Cardiac fibroblast (primary cell): ENCODE measurements around the gene PCSK5.

ENCODE experiments used
- DNase-seq, 2 donors: peaks; one replicate each; pipeline versions ENCODE4 v3.0.0 to v3.0.0-alpha.2; 2010; ENCODE audit warnings: low read depth in 2 of 2
- H3K4me3 ChIP-seq, 2 donors: replicated peaks in 1 of 2; 1 replicate in 1 of 2; 2 replicates in 1 of 2; pipeline ENCODE4 v1.5.1; 2011; ENCODE audit warnings: low read depth in 2 of 2, low read length in 2 of 2, mild to moderate bottlenecking in 2 of 2, moderate library complexity in 1 of 2
- TF ChIP-seq, protein P1 (sequence below): IDR thresholded peaks from one replicate; pipeline ENCODE4 v1.5.1; 2011; ENCODE audit warnings: low read depth, mild to moderate bottlenecking, low read length, inconsistent platforms

Gene PCSK5

DNA sequence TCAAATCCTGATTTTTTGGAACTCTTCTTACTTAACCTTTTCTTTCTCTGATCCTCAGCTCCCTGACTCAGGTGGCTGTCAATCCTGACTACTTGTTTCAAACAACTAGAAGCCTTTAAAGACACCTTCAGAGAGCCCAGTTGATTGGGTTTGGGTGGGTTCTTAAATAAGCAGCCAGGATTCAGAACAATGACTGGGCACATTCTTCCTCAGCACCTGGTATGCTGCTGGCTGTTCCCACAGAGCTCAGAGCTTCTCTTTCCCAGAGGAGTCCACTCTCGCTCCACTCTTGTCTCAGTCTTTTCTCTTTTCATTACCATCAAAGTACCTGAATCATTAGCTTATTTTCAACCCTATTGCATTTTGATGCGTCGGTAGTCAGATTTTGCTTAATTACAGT, 22.5 kb downstream of the PCSK5 start:
- no peak overlapping the region for H3K4me3 ChIP-seq
- no peak for DNase-seq
- TF ChIP-seq, protein P1, sequence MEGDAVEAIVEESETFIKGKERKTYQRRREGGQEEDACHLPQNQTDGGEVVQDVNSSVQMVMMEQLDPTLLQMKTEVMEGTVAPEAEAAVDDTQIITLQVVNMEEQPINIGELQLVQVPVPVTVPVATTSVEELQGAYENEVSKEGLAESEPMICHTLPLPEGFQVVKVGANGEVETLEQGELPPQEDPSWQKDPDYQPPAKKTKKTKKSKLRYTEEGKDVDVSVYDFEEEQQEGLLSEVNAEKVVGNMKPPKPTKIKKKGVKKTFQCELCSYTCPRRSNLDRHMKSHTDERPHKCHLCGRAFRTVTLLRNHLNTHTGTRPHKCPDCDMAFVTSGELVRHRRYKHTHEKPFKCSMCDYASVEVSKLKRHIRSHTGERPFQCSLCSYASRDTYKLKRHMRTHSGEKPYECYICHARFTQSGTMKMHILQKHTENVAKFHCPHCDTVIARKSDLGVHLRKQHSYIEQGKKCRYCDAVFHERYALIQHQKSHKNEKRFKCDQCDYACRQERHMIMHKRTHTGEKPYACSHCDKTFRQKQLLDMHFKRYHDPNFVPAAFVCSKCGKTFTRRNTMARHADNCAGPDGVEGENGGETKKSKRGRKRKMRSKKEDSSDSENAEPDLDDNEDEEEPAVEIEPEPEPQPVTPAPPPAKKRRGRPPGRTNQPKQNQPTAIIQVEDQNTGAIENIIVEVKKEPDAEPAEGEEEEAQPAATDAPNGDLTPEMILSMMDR: no peak

DNA sequence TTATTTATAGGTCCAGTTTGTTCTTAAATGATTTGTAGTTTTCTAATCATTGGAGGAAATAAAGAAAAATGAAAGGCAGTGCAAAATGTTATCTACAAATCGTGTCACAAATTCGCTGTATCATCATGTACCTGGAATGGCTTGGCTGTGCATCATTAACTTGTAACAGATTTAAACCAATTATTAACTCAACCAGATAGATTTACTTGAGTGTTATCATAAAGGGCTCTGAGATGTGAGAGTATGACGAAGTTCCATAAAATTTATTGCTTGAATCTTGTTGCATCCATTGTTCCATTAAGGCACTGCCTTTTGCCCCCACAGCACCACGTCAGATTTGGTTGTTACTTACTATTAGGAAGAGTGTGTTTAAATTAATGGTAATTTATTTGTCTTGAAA, 23.5 kb downstream of the PCSK5 start:
- TF ChIP-seq, protein P1: no peak
- no peak for DNase-seq
- H3K4me3 ChIP-seq: no peak overlapping the region

DNA sequence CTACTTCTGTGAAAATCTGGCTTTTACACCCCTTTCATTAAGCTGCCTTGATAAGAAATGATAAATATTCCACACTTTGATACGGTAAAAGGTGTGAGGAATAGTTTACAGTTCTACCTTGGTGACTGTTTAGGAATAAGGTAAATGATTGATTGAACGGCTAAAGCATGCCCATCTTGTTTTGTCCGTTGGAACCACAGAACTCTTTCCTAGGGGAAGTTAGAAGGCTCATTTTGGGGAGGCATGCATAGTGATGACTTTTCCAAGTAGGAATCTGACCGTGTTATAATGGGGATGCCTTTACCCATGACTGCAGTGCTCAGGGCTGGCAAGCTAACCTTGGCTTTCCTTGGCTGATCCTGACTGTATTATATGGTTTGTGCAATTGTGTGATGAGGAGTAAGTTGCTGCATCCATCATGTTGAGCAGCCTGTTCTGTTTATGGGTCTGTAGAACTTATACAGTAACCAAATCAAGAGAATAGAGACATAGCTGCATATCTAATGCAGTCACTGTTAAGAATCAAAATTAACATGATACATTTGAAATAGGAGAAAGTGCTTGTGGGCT, 24.5 kb downstream of the PCSK5 start:
- DNase-seq: no peak
- TF ChIP-seq, protein P1: no peak
- no peak overlapping the region for H3K4me3 ChIP-seq

DNA sequence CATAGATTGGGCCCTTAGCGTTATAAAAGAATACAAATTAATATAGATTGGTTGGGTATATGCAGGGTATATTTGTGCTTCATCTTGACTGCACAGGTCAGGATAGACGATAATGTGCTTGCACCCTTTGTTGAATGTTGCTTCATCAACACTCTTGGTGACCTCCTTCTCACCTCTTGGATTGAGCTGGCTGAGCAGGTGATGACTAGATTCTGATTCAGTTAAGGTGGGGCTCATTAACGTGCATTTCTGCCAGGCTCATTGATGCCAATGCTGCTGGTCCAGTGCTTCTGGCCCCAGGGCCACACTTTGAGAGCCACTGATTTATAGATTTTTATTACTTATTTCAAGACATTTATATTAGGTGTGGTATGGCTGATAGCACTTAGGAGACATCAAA, 27.7 kb downstream of the PCSK5 start:
- TF ChIP-seq, protein P1: no peak
- no peak for DNase-seq
- no peak overlapping the region for H3K4me3 ChIP-seq

DNA sequence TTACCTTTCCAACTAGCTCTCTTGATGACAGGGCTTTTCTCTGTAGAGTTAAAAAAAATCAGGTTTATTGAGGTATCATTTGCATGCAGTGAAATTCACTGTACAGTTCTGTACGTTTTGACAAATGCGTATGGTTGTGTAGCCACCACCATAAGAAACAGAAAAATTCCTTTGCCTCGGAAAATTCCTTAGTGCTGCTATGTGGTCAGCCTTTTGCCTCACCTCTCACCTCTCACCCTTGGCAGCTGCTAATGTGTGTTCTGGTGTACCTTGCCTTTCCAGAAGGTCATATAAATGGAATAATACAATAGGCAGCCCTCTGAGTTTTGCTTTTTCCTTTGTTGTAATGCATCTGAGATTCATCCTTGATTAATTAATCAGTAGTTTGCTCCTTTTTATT, 28.4 kb downstream of the PCSK5 start:
- no peak overlapping the region for H3K4me3 ChIP-seq
- DNase-seq: no peak
- TF ChIP-seq, protein P1: no peak

DNA sequence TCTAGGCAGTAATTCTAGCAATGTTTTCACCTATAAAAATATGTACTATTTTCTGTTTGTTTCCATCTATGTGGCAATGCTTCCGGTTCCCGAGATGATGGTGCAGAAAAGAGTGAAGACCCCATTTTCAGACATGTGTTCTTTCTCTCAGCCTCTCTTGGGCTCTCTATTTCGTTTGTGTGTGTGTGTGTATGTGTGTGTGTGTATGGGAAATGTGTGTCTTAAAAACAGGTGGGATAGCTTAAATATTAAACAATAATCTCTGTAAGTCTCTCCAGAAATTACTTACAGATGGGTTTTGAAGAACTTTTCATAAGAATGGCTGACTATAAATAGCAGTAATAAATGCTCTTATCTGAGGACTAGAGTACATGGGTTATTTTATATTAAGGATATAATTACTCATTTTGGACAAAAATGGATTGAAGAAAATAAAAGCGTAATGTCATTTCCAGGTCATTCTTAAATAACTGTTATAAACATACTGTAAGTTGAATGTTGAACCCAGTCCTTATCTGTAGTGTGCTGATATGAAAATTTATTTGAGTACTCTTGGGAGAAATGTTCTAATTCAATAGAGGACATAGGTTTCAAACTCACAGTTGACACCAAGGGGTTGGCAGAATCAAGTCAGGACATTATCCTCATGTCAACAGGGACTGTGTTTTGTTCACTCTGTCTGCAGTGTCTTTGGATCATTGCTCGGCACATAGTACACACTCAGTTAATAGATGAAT, 31.1 kb downstream of the PCSK5 start:
- TF ChIP-seq, protein P1: no peak
- no peak overlapping the region for H3K4me3 ChIP-seq
- no peak for DNase-seq

DNA sequence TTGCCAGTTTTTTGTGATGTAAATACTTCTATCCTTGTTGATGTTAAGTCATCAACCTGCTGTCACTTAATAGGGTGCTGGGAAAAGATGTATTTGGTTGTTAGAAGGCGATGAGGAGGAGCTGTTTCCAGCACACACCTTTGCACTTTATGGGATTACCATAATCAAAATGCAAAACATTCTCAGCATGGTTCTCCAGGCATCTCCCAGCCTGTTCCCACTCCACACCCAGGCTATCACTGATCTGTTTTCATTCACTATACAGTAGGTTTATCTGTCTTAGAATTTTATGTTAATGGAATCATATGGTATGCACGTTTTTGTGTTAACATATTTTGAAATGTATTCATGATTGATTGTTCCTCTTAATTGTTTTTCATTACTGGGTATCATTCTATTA, 35.9 kb downstream of the PCSK5 start:
- DNase-seq: no peak
- TF ChIP-seq, protein P1: no peak
- no peak overlapping the region for H3K4me3 ChIP-seq
